Fibroblast of mammary gland (primary cell): ENCODE measurements around the gene MOCS3.
A peak's percentile ranks its signal among the peaks of the same experiment; 100 is the strongest.

Source experiments
- DNase-seq: peaks from one replicate; pipeline ENCODE4 v3.0.0-alpha.2; 2010; ENCODE audit warnings: low read depth
- H3K4me3 ChIP-seq: 2 replicates; pipeline ENCODE4 v1.5.1; 2011; ENCODE audit warnings: low read depth, mild to moderate bottlenecking, low read length, moderate library complexity; ENCODE audit not compliant: control insufficient read depth
- CTCF ChIP-seq: conservative IDR thresholded peaks from 2 replicates; pipeline ENCODE4 v1.5.1; 2011; ENCODE audit warnings: low read depth, low read length, inconsistent platforms; ENCODE audit not compliant: control insufficient read depth, insufficient read depth

The MOCS3 gene

GRCh38 chr20:50916257-50916656, 42.4 kb upstream of the MOCS3 start:
- peak; percentile 70 for DNase-seq
- no peak overlapping the region for H3K4me3 ChIP-seq
- no peak for TF ChIP-seq CTCF

GRCh38 chr20:50916934-50917333, 41.7 kb upstream of the MOCS3 start:
- no peak overlapping the region for H3K4me3 ChIP-seq
- DNase-seq, result no peak
- TF ChIP-seq CTCF, result no peak

GRCh38 chr20:50918403-50918802, 40.2 kb upstream of the MOCS3 start:
- peak; percentile 86 for DNase-seq
- H3K4me3 ChIP-seq, result no peak overlapping the region
- TF ChIP-seq CTCF, result no peak

GRCh38 chr20:50919567-50919966, 39.1 kb upstream of the MOCS3 start:
- peak; percentile 91 for DNase-seq
- no peak overlapping the region for H3K4me3 ChIP-seq
- TF ChIP-seq CTCF, result no peak

- H3K4me3 ChIP-seq, result no peak overlapping the region
- no peak for TF ChIP-seq CTCF
- DNase-seq, result peak; percentile 62
Observed at GRCh38 chr20:50920997-50921396, 37.6 kb upstream of the MOCS3 start.

- no peak for DNase-seq
Observed at GRCh38 chr20:50921803-50922501, 36.7 kb upstream of the MOCS3 start.

More at GRCh38 chr20:50921803-50922501, 36.7 kb upstream of the MOCS3 start:
- no peak for TF ChIP-seq CTCF
- no peak overlapping the region for H3K4me3 ChIP-seq
